HEK293 (cell line): Measurements from ENCODE around the gene ERICH6B.

ENCODE experiments used
- CTCF ChIA-PET: fragments of 350-600 bp; formaldehyde crosslinking; extraction: SDS; loops from one replicate; lab custom pipeline; 2021; ENCODE audit warnings: antibody characterized with exemption; lab: Yijun Ruan, JAX
- POLR2A ChIA-PET: fragments of 300-600 bp; formaldehyde crosslinking; extraction: SDS; loops from one replicate; lab custom pipeline; 2020; ENCODE audit warnings: antibody characterized with exemption, inconsistent platforms; lab: Yijun Ruan, JAX
- H3K27ac ChIP-seq: fragments of 200-500 bp; sonication (Bioruptor generic); 2 replicates; pipeline ENCODE4 v1.5.1; 2014; ENCODE audit warnings: low read depth, low read length, control low read depth, inconsistent platforms; ENCODE audit errors: extremely low read depth
- H3K36me3 ChIP-seq, 2 experiments: fragments of 200-500 bp in 1 of 2; sonication (Bioruptor generic) in 1 of 2; 1 replicate in 1 of 2; 2 replicates in 1 of 2; pipeline ENCODE4 v1.5.1; 2014 to 2017; ENCODE audit warnings: inconsistent platforms in 2 of 2, low read length in 2 of 2; ENCODE audit not compliant: control insufficient read depth in 2 of 2, insufficient read depth in 1 of 2
- H3K4me1 ChIP-seq: fragments of 200-500 bp; sonication (Bioruptor generic); 2 replicates; pipeline ENCODE4 v1.5.1; 2014; ENCODE audit warnings: mild to moderate bottlenecking, low read length, inconsistent platforms; ENCODE audit not compliant: control insufficient read depth, insufficient read depth
- H3K4me3 ChIP-seq: 2 replicates; pipeline ENCODE4 v1.5.1; 2011; ENCODE audit warnings: low read depth, mild to moderate bottlenecking, control low read depth, low read length, moderate library complexity
- H3K9me3 ChIP-seq: fragments of 200-500 bp; sonication (Bioruptor generic); 2 replicates; pipeline ENCODE4 v1.5.1; 2014; ENCODE audit warnings: low read depth, low read length, inconsistent platforms; ENCODE audit not compliant: control insufficient read depth, insufficient read depth
- ELK4 ChIP-seq: IDR thresholded peaks from 2 replicates; pipeline ENCODE4 v1.6.1; 2011; ENCODE audit warnings: mild to moderate bottlenecking, low read depth, low read length, borderline replicate concordance
- KLF1 ChIP-seq: fragments of 450-650 bp; formaldehyde crosslinking; IDR thresholded peaks from 2 replicates; pipeline ENCODE4 v1.5.1; 2016; ENCODE audit warnings: missing biosample characterization, missing genetic modification characterization
- KLF10 ChIP-seq: fragments of 450-650 bp; IDR thresholded peaks from 2 replicates; pipeline ENCODE4 v1.5.1; 2018; ENCODE audit warnings: missing biosample characterization, mild to moderate bottlenecking, missing genetic modification characterization
- KLF16 ChIP-seq: fragments of 450-650 bp; formaldehyde crosslinking; IDR thresholded peaks from 2 replicates; pipeline ENCODE4 v1.5.1; 2017; ENCODE audit warnings: missing biosample characterization, missing genetic modification characterization
- PRDM6 ChIP-seq: fragments of 450-650 bp; formaldehyde crosslinking; IDR thresholded peaks from 2 replicates; pipeline ENCODE4 v1.5.1; 2017; ENCODE audit warnings: missing biosample characterization, missing genetic modification characterization
- SALL2 ChIP-seq: fragments of 450-650 bp; formaldehyde crosslinking; IDR thresholded peaks from 2 replicates; pipeline ENCODE4 v1.5.0; 2017; ENCODE audit warnings: missing biosample characterization, mild to moderate bottlenecking, missing genetic modification characterization, borderline replicate concordance
- SP3 ChIP-seq: fragments of 450-650 bp; formaldehyde crosslinking; IDR thresholded peaks from 2 replicates; pipeline ENCODE4 v1.5.1; 2016; ENCODE audit warnings: missing biosample characterization, missing genetic modification characterization
- ZBTB1 ChIP-seq: fragments of 450-650 bp; formaldehyde crosslinking; IDR thresholded peaks from 2 replicates; pipeline ENCODE4 v1.5.1; 2016; ENCODE audit warnings: missing biosample characterization, missing genetic modification characterization
- ZBTB11 ChIP-seq: fragments of 450-650 bp; formaldehyde crosslinking; conservative IDR thresholded peaks from 2 replicates; pipeline ENCODE4 v1.5.1; 2016; ENCODE audit warnings: low read depth, missing biosample characterization, missing genetic modification characterization
- ZBTB48 ChIP-seq: fragments of 450-650 bp; formaldehyde crosslinking; IDR thresholded peaks from 2 replicates; pipeline ENCODE4 v1.5.1; 2016; ENCODE audit warnings: missing biosample characterization, missing genetic modification characterization
- ZNF24 ChIP-seq: fragments of 450-650 bp; formaldehyde crosslinking; IDR thresholded peaks from 2 replicates; pipeline ENCODE4 v1.5.1; 2016; ENCODE audit warnings: missing biosample characterization, missing genetic modification characterization
- ZNF37A ChIP-seq: fragments of 450-650 bp; IDR thresholded peaks from 2 replicates; pipeline ENCODE4 v1.5.1; 2018; ENCODE audit warnings: missing biosample characterization, missing genetic modification characterization
- ZNF530 ChIP-seq: fragments of 450-650 bp; formaldehyde crosslinking; IDR thresholded peaks from 2 replicates; pipeline ENCODE4 v1.5.1; 2016; ENCODE audit warnings: low read depth, missing biosample characterization, missing genetic modification characterization
- ZNF555 ChIP-seq: fragments of 450-650 bp; formaldehyde crosslinking; conservative IDR thresholded peaks from 2 replicates; pipeline ENCODE4 v1.5.1; 2017; ENCODE audit warnings: missing biosample characterization, mild to moderate bottlenecking, missing genetic modification characterization, inconsistent platforms
- ZNF585B ChIP-seq: fragments of 450-650 bp; formaldehyde crosslinking; IDR thresholded peaks from 2 replicates; pipeline ENCODE4 v1.5.1; 2016; ENCODE audit warnings: missing biosample characterization, missing genetic modification characterization
- ZNF610 ChIP-seq: fragments of 450-650 bp; formaldehyde crosslinking; IDR thresholded peaks from 2 replicates; pipeline ENCODE4 v1.5.1; 2016; ENCODE audit warnings: missing biosample characterization, missing genetic modification characterization, borderline replicate concordance
- ZNF645 ChIP-seq: fragments of 450-650 bp; formaldehyde crosslinking; IDR thresholded peaks from 2 replicates; pipeline ENCODE4; 2016; ENCODE audit warnings: missing biosample characterization, missing genetic modification characterization
- ZNF792 ChIP-seq: fragments of 450-650 bp; formaldehyde crosslinking; IDR thresholded peaks from 2 replicates; pipeline ENCODE4 v1.5.1; 2016; ENCODE audit warnings: missing biosample characterization, missing genetic modification characterization

ERICH6B gene

DNA sequence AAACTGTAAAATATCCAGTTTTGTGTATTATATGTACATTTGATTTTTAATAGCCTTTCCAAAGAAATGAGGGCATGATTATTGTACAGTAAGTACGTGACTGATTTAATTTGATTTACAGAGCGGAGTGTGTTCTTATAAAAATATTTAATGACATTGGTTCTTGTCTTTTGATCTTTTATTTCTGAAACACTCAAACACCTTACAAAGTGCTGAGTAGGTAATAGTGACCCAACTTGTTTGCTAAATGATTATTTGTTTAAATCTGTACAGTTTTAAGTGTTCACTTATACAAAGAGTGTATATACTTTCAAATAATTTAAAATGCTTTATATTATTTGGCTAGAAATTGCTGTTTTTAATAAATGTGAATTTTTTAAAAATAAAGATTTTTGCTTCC, 79.3 kb downstream of the ERICH6B start (continued):
- no peak for TF ChIP-seq ZNF645 (tag by site-specific recombination)

DNA sequence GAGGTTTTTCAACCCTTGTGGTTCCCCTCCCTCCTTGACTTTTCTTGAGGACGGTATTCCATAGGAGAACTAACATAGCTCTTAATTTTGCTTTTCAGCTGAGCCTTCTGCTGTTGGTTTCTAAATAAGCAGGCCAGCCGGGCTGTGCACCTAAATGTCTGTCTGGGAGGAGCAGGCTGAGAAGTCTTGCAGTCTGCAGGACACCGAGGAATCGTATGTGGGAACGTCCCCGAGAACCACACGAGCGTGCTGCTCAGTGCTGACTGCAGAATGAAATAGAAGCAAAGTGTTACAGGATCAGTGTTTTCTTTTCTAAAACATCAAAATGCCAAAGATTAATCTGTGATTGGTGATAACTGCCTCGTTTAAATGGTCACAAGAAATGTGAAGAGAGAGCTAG, 80.9 kb downstream of the ERICH6B start:
- H3K4me1 ChIP-seq = no peaks in the 10 kb centered on the region
- TF ChIP-seq ZNF585B = no peak
- TF ChIP-seq ZNF792 = no peak
- no peak for TF ChIP-seq SALL2
- no peak for TF ChIP-seq ZNF530 (tag by site-specific recombination)
- no peak for TF ChIP-seq ZNF37A
- ChIA-PET POLR2A (no interaction called here), CTCF (no interaction called here)
- H3K36me3 ChIP-seq = peaks cover 0 to 51% of the 10 kb centered on the region in 2 experiments; a peak in 1 of 3 replicates
- no peak overlapping the region for H3K4me3 ChIP-seq
- H3K27ac ChIP-seq = no peak overlapping the region
- no peaks in the 10 kb centered on the region for H3K9me3 ChIP-seq

DNA sequence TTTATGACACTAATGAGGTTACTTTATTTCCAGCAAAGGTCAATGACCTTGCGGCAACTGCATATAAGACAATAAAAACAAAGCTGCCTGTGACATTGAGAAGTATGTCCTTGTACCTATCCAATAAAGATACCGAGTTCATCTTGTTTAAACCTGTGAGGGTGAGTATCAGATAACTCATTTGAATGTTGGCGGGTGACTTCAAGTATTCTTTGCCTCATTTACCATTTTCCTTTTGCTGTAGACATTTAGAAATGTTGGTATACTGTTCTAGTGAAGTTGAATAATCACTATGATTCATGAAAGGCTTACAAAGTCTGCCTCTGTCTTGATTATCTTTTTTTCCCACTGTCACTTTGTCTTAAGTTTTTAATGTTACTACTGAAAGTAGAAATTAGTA, 85.8 kb downstream of the ERICH6B start:
- Histone ChIP-seq H3K36me3 (peaks cover 0 to 45% of the 10 kb centered on the region in 2 experiments; a peak in 2 of 3 replicates), H3K4me3 (no peak overlapping the region), H3K27ac (no peak overlapping the region), H3K4me1 (peaks cover 6% of the 10 kb centered on the region; the same call in 1 of the 2 replicates), H3K9me3 (no peaks in the 10 kb centered on the region)
- POLR2A ChIA-PET = no interaction called here
- TF ChIP-seq ZNF555 (tag by site-specific recombination) (no peak), ZNF610 (tag by site-specific recombination) (no peak), KLF10 (tag by site-specific recombination) (no peak), KLF16 (no peak), KLF1 (tag by site-specific recombination) (no peak), ZBTB48 (tag by site-specific recombination) (no peak), ELK4 (no peak), ZBTB1 (no peak), ZNF24 (tag by site-specific recombination) (no peak)
- CTCF ChIA-PET = interaction anchor here (0.7 kb wide), 1 partner anchor 275 kb away, joined by 3 read pairs; no protein-coding TSS in a partner anchor

DNA sequence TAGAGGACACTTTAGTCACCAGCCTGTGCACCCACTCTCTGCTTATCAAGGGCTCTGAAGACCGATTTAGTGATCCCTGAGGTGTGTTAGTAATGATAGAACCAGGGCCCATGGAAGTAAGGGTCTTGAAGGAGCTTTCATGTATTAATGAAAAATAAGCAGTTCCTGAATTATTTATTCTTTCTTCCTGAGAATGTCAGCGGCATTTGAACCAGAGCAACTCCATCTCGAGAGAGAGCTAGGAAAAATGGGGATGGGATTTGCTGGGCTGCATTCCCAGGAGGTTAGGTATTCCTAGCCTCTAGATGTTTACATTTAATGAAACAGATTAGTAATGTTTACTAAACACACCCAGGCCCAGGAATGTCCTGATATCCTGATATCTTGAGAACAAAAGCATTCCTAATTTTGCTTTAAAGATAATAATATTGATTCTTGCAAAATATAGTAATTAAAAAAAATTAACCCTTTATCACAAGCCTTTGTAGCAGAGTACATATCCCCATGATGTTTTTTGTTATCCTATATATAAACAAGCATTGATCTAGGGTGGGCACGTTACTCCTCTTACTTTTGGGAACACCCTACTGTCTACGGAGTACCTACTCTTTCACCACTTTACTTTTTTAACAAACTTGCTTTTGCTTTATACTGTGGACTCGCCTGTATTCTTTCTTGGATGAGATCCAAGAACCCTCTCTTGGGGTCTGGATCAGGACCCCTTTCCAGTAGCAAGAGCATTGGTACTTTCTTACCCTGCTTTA, 87.7 kb downstream of the ERICH6B start:
- POLR2A ChIA-PET = no interaction called here
- Histone ChIP-seq H3K36me3 (peaks cover 0 to 40% of the 10 kb centered on the region in 2 experiments; a peak in 2 of 3 replicates), H3K9me3 (no peaks in the 10 kb centered on the region), H3K27ac (no peak overlapping the region)
- CTCF ChIA-PET = no interaction called here
- TF ChIP-seq KLF16 = no peak
- TF ChIP-seq, all 188 proteins: peak for 0
- H3K4me1 ChIP-seq = peaks cover 6% of the 10 kb centered on the region; the same call in 1 of the 2 replicates
- H3K4me3 ChIP-seq = no peak overlapping the region

DNA sequence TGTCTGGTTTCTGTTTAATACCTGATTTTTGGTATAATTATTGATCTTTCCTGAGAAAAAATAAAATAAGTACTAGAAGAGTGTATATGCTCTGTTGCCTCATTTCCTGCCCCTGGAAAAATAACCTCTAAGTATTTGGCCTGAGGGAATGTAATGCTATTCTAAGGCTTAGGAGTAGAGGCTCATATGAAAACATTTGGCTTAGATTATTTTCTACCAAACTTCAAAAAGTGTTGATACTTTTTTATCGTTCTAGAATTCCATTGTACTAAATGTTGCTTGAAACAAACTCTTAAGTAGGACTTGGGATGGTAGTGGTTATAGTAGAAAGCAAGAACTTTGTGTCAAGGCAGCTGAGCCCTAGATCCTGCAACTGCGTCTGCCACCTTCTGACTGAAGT, 93.0 kb downstream of the ERICH6B start:
- Histone ChIP-seq H3K9me3 (no peaks in the 10 kb centered on the region), H3K27ac (no peak overlapping the region), H3K36me3 (peaks cover 6 to 42% of the 10 kb centered on the region in 2 experiments), H3K4me3 (no peak overlapping the region), H3K4me1 (peaks cover 6% of the 10 kb centered on the region; the same call in 1 of the 2 replicates)
- ChIA-PET CTCF (interaction anchor here (1.0 to 1.7 kb wide), 3 partner anchors 9 to 24 kb away, joined by 3 read pairs; no protein-coding TSS in a partner anchor), POLR2A (no interaction called here)
- peak; percentile 40; the same call in 1 of the 2 replicates for TF ChIP-seq PRDM6 (tag by site-specific recombination)
- no peak for TF ChIP-seq SP3 (tag by site-specific recombination)
- TF ChIP-seq ZBTB11 (tag by site-specific recombination) = no peak
